Progenitor cell of endocrine pancreas (in vitro differentiated cells): ENCODE measurements around the gene CBFA2T3. TPM values are rescaled to one million over a fixed set of nuclear protein-coding genes. Genes with fewer than 3 reads are reported as not detected.
A peak's percentile ranks its signal among the peaks of the same experiment; 100 is the strongest.

ENCODE experiments used
- DNase-seq: peaks from one replicate; pipeline ENCODE4 v3.0.0; 2021; ENCODE audit warnings: low spot score; ENCODE audit not compliant: unreplicated experiment
- H3K27ac Mint-ChIP-seq: 2 replicates; pipeline ENCODE4 v1.8.0; 2021; ENCODE audit warnings: mild to moderate bottlenecking, moderate library complexity, mixed read lengths
- H3K27me3 Mint-ChIP-seq: 2 replicates; pipeline ENCODE4 v1.8.0; 2021; ENCODE audit warnings: mixed read lengths
- H3K36me3 Mint-ChIP-seq: 2 replicates; pipeline ENCODE4 v1.8.0; 2022; ENCODE audit warnings: mixed read lengths; ENCODE audit not compliant: insufficient read depth
- H3K4me1 Mint-ChIP-seq: 2 replicates; pipeline ENCODE4 v1.8.0; 2021; ENCODE audit warnings: low read depth, mixed read lengths
- H3K4me3 Mint-ChIP-seq: 2 replicates; pipeline ENCODE4 v1.8.0; 2021; ENCODE audit warnings: low read depth, mild to moderate bottlenecking, moderate library complexity, mixed read lengths
- H3K9me3 Mint-ChIP-seq: 2 replicates; pipeline ENCODE4 v1.8.0; 2021; ENCODE audit warnings: low read depth, mixed read lengths
- CTCF ChIP-seq: fragments of 200-600 bp; sonication (generic); IDR thresholded peaks from one replicate; pipeline ENCODE4 v1.5.0; 2021; ENCODE audit warnings: antibody characterized with exemption, mild to moderate bottlenecking; ENCODE audit not compliant: unreplicated experiment
- total RNA-seq: library from RNA; stranded (reverse); gene quantifications from 2 replicates; pipeline ENCODE4 v1.2.1, GENCODE V29; 2021

Gene CBFA2T3
- total RNA-seq, 1 donor from 2014 or later = 12.9 TPM

DNA sequence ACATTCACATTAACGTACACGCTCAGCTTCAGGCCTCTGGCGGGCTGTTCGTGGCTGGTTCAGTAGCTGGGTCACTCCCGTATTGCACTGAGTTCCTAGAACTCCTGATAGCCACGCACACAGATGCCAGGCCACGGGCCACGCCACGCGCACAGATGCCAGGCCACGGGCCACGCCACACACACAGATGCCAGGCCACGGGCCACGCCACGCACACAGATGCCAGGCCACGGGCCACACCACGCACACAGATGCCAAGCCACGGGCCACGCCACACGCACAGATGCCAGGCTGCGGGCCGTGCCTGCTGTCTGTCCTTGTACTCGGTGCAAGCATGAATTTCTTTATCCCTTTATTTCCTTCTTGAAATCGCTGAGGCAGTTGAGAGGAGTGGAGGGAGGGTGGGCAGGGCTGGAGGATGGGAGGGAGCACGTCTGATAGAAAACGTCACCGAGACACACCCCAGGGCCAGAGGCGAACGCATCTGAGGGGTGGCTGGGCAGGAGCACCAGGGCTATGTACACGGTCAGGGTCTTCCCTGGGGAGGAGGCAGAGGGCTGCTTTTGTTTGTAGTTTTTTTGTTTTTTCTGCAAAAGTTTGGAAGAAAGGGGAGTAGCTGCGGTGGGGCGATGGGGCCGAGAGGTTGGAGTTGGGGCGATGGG, 101.9 kb downstream of the CBFA2T3 start:
- peaks cover 3% of the 10 kb centered on the region for H3K27me3 Mint-ChIP-seq
- no peak overlapping the region for H3K27ac Mint-ChIP-seq
- H3K36me3 Mint-ChIP-seq = peaks cover 1% of the 10 kb centered on the region
- TF ChIP-seq CTCF = no peak
- no peaks in the 10 kb centered on the region for H3K9me3 Mint-ChIP-seq
- no peak for DNase-seq
- no peak overlapping the region for H3K4me3 Mint-ChIP-seq
- H3K4me1 Mint-ChIP-seq = no peaks in the 10 kb centered on the region

GRCh38 chr16:88872650-88873331, 104.2 kb downstream of the CBFA2T3 start:
- H3K36me3 Mint-ChIP-seq = peaks cover 1% of the 10 kb centered on the region
- H3K27ac Mint-ChIP-seq = no peak overlapping the region
- no peaks in the 10 kb centered on the region for H3K4me1 Mint-ChIP-seq
- H3K27me3 Mint-ChIP-seq = peaks cover 3% of the 10 kb centered on the region
- TF ChIP-seq CTCF = no peak
- H3K4me3 Mint-ChIP-seq = no peak overlapping the region
- no peak for DNase-seq
- no peaks in the 10 kb centered on the region for H3K9me3 Mint-ChIP-seq

DNA sequence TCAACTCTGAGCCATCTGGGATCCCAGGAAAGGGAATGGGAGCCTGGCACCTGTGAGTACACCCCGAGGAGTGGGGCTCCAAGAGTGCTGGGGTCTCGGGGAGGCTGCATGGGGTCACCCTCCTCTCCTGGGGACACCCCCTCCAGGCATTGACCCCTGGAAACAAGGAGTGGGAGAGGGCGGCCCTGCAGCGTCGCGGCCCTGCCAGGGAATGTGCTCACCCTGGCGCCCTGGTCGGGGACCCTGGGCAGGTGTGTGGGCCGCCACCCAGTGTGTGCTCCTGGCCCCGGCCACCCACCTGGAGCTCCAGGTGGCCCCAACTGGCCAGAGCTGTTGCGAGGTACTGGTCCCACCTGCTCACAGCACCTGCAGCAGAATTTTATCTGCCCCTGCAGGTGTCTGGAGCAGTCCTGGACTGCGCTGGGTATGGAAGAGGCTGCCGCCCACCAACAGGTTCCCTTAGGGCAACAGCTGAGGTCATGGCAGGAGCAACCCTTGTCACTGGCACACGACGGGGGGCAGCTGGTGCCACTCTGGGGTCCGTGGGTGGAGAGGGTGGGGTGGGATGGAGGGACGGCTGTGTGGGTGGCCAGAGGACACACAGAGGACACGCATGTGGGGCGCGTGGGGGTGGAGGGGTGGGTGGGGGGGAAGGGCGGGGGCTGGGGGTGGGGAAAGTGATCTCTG, 105.1 kb downstream of the CBFA2T3 start:
- no peak overlapping the region for H3K4me3 Mint-ChIP-seq
- no peak for DNase-seq
- no peaks in the 10 kb centered on the region for H3K9me3 Mint-ChIP-seq
- H3K27ac Mint-ChIP-seq = no peak overlapping the region
- H3K36me3 Mint-ChIP-seq = peaks cover 1% of the 10 kb centered on the region
- no peak for TF ChIP-seq CTCF
- H3K4me1 Mint-ChIP-seq = no peaks in the 10 kb centered on the region
- peaks cover 3% of the 10 kb centered on the region for H3K27me3 Mint-ChIP-seq

DNA sequence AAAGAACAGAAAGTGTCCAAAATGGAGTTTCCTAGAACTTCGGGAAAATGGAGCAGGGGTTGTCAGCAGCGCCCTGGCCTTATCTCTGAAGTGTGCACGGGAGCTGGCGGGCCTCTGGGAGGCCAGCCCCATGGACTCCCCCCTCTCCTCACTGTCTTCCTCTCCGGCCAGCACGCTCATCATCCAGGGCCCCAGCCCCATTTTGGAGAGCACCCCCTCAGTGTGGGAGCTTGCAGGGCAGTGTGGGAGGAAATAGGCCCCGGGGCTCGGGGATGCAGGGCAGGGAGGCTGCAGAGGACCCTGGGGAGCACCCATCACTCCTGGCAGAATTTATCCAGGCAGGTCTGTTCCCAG, 105.7 kb downstream of the CBFA2T3 start:
- TF ChIP-seq CTCF = no peak
- Mint-ChIP-seq H3K36me3 (peaks cover under 1% of the 10 kb centered on the region), H3K27me3 (peaks cover 3% of the 10 kb centered on the region), H3K4me1 (no peaks in the 10 kb centered on the region), H3K27ac (peak overlapping the region; percentile 27), H3K4me3 (no peak overlapping the region), H3K9me3 (no peaks in the 10 kb centered on the region)
- DNase-seq = no peak

- TF ChIP-seq CTCF = no peak
- Mint-ChIP-seq H3K9me3 (no peaks in the 10 kb centered on the region), H3K36me3 (no peaks in the 10 kb centered on the region), H3K4me1 (no peaks in the 10 kb centered on the region), H3K4me3 (no peak overlapping the region), H3K27ac (peak overlapping the region; percentile 27), H3K27me3 (peaks cover 3% of the 10 kb centered on the region)
- no peak for DNase-seq
Measured at GRCh38 chr16:88870608-88871348, 106.2 kb downstream of the CBFA2T3 start.
